NCI-H2196 (cell line): ENCODE results near the gene NOTCH1.

Source experiments
- DNase-seq: peaks from one replicate; lab custom pipeline; 2025; ENCODE audit not compliant: unreplicated experiment; lab: John Stamatoyannopoulos, UW

Gene NOTCH1

GRCh38 chr9:136546697-136547501 lies 1.1 kb upstream of the NOTCH1 start:
- peak; percentile 44 for DNase-seq

GRCh38 chr9:136545692-136545964 lies 220 bp downstream of the NOTCH1 start:
- no peak for DNase-seq

- no peak for DNase-seq
These were observed 720 bp downstream of the NOTCH1 start for GRCh38 chr9:136544964-136545691.

GRCh38 chr9:136544548-136544963 lies 1.3 kb downstream of the NOTCH1 start:
- DNase-seq = no peak

GRCh38 chr9:136543830-136544547 lies 1.9 kb downstream of the NOTCH1 start:
- DNase-seq = no peak

GRCh38 chr9:136543280-136543679 lies 2.6 kb downstream of the NOTCH1 start:
- no peak for DNase-seq

- DNase-seq = no peak
These were observed 3.4 kb downstream of the NOTCH1 start for GRCh38 chr9:136542241-136543040.

- DNase-seq = no peak
These were observed 4.1 kb downstream of the NOTCH1 start for GRCh38 chr9:136541709-136542108.

GRCh38 chr9:136541179-136541578 lies 4.7 kb downstream of the NOTCH1 start:
- DNase-seq = no peak

GRCh38 chr9:136539427-136540421 lies 6.1 kb downstream of the NOTCH1 start:
- no peak for DNase-seq

- no peak for DNase-seq
These were observed 7.0 kb downstream of the NOTCH1 start for GRCh38 chr9:136538599-136539426.

GRCh38 chr9:136537896-136538598 lies 7.8 kb downstream of the NOTCH1 start:
- DNase-seq = no peak

- no peak for DNase-seq
These were observed 8.4 kb downstream of the NOTCH1 start for GRCh38 chr9:136537411-136537810.

- no peak for DNase-seq
These were observed 9.1 kb downstream of the NOTCH1 start for GRCh38 chr9:136536721-136537241.

GRCh38 chr9:136536051-136536720 lies 9.7 kb downstream of the NOTCH1 start:
- DNase-seq = no peak

- DNase-seq = no peak
These were observed 10.8 kb downstream of the NOTCH1 start for GRCh38 chr9:136535070-136535469.

GRCh38 chr9:136534366-136534765 lies 11.5 kb downstream of the NOTCH1 start:
- DNase-seq = no peak

- no peak for DNase-seq
These were observed 12.1 kb downstream of the NOTCH1 start for GRCh38 chr9:136533775-136534157.
